Activated CD4-positive, alpha-beta memory T cell treated with anti-CD3 and anti-CD28 coated beads, Interleukin-2, amount 10 ng/mL, durations not matched to agents 7 days and 5 days (primary cell): ENCODE measurements around the gene DUOXA1. TPM values are rescaled to one million over a fixed set of nuclear protein-coding genes. Genes with fewer than 3 reads are reported as not detected.

Experiments
- CTCF ChIA-PET: fragments of 350-600 bp; sonication (Branson Sonifier 250); formaldehyde crosslinking; loops from one replicate; lab custom pipeline; 2021; ENCODE audit warnings: antibody characterized with exemption, inconsistent platforms; lab: Charles Lee
- POLR2A ChIA-PET: fragments of 350-600 bp; sonication (Branson Sonifier 250); formaldehyde crosslinking; loops from one replicate; lab custom pipeline; 2021; ENCODE audit warnings: antibody characterized with exemption; lab: Charles Lee
- DNase-seq: peaks from one replicate; pipeline ENCODE4 v3.0.0-alpha.2; 2020
- H3K27ac Mint-ChIP-seq: one replicate; pipeline ENCODE4 v1.8.0; 2021; ENCODE audit warnings: mild to moderate bottlenecking, mixed read lengths
- H3K27me3 Mint-ChIP-seq: one replicate; pipeline ENCODE4 v1.8.0; 2021; ENCODE audit warnings: mixed read lengths
- H3K36me3 Mint-ChIP-seq: one replicate; pipeline ENCODE4 v1.8.0; 2021; ENCODE audit warnings: low read depth, mixed read lengths
- H3K4me1 Mint-ChIP-seq: one replicate; pipeline ENCODE4 v1.8.0; 2021; ENCODE audit warnings: mixed read lengths
- H3K4me3 Mint-ChIP-seq: one replicate; pipeline ENCODE4 v1.8.0; 2021; ENCODE audit warnings: mild to moderate bottlenecking, mixed read lengths
- H3K9me3 Mint-ChIP-seq: one replicate; pipeline ENCODE4 v1.8.0; 2021; ENCODE audit warnings: mixed read lengths
- total RNA-seq, 2 experiments: library from RNA; stranded (reverse); gene quantifications; one replicate each; pipeline ENCODE4 v1.2.3, GENCODE V29; 2021

Gene DUOXA1
- total RNA-seq, 2 experiments from 2014 or later: not detected

- H3K4me3 Mint-ChIP-seq: no peak overlapping the region
- no peak overlapping the region for H3K27ac Mint-ChIP-seq
- no peaks in the 10 kb centered on the region for H3K36me3 Mint-ChIP-seq
- CTCF ChIA-PET: interaction anchor here (1.2 to 1.5 kb wide), 2 partner anchors 9 to 84 kb away, joined by 4 read pairs; no protein-coding TSS in a partner anchor
- H3K9me3 Mint-ChIP-seq: no peaks in the 10 kb centered on the region
- no peak for DNase-seq
- H3K4me1 Mint-ChIP-seq: peaks cover 14% of the 10 kb centered on the region
- POLR2A ChIA-PET: interaction anchor here (1.4 kb wide), 1 partner anchor 280 kb away, joined by 4 read pairs; a partner anchor contains a TSS
- peaks cover 51% of the 10 kb centered on the region for H3K27me3 Mint-ChIP-seq
These were observed 7.8 kb downstream of the DUOXA1 start for GRCh38 chr15:45121706-45122417.

GRCh38 chr15:45121020-45121419 is 8.7 kb downstream of the DUOXA1 start:
- Mint-ChIP-seq H3K27ac (no peak overlapping the region), H3K4me1 (peaks cover 16% of the 10 kb centered on the region), H3K36me3 (no peaks in the 10 kb centered on the region), H3K9me3 (no peaks in the 10 kb centered on the region), H3K27me3 (peaks cover 53% of the 10 kb centered on the region), H3K4me3 (no peak overlapping the region)
- CTCF ChIA-PET: interaction anchor here (1.5 kb wide), 1 partner anchor 8 kb away, joined by 4 read pairs; no protein-coding TSS in a partner anchor
- no peak for DNase-seq
- POLR2A ChIA-PET: interaction anchor here (1.4 kb wide), 1 partner anchor 281 kb away, joined by 4 read pairs; a partner anchor contains a TSS

- Mint-ChIP-seq H3K4me3 (no peak overlapping the region), H3K9me3 (no peaks in the 10 kb centered on the region), H3K27ac (no peak overlapping the region), H3K27me3 (peaks cover 53% of the 10 kb centered on the region), H3K4me1 (peaks cover 17% of the 10 kb centered on the region), H3K36me3 (no peaks in the 10 kb centered on the region)
- POLR2A ChIA-PET: no interaction called here
- CTCF ChIA-PET: no interaction called here
- DNase-seq: no peak
These were observed 9.4 kb downstream of the DUOXA1 start for GRCh38 chr15:45120081-45120972.

GRCh38 chr15:45118996-45119395 is 10.7 kb downstream of the DUOXA1 start:
- H3K36me3 Mint-ChIP-seq: no peaks in the 10 kb centered on the region
- H3K27me3 Mint-ChIP-seq: peaks cover 56% of the 10 kb centered on the region
- POLR2A ChIA-PET: interaction anchor here (1.4 kb wide), 1 partner anchor 8 kb away, joined by 3 read pairs; no protein-coding TSS in a partner anchor
- H3K27ac Mint-ChIP-seq: no peak overlapping the region
- H3K9me3 Mint-ChIP-seq: no peaks in the 10 kb centered on the region
- no peak for DNase-seq
- CTCF ChIA-PET: interaction anchor here (0.8 to 1.9 kb wide), 23 partner anchors 8 to 573 kb away, joined by 3 to 20 read pairs (median 5); partner anchors contain the start of genes DUOX1 and DUOXA1
- no peak overlapping the region for H3K4me3 Mint-ChIP-seq
- peaks cover 20% of the 10 kb centered on the region for H3K4me1 Mint-ChIP-seq

GRCh38 chr15:45118131-45118588 is 11.5 kb downstream of the DUOXA1 start:
- CTCF ChIA-PET: interaction anchor here (0.6 to 1.9 kb wide), 45 partner anchors 9 to 572 kb away, joined by 3 to 20 read pairs (median 4); partner anchors contain the start of genes DUOX1 and DUOXA1
- POLR2A ChIA-PET: interaction anchor here (1.2 to 1.4 kb wide), 3 partner anchors 9 to 49 kb away, joined by 3 to 6 read pairs (median 4); no protein-coding TSS in a partner anchor
- no peaks in the 10 kb centered on the region for H3K36me3 Mint-ChIP-seq
- peak; percentile 86 for DNase-seq
- peaks cover 65% of the 10 kb centered on the region for H3K27me3 Mint-ChIP-seq
- no peak overlapping the region for H3K4me3 Mint-ChIP-seq
- H3K4me1 Mint-ChIP-seq: peaks cover 22% of the 10 kb centered on the region
- no peaks in the 10 kb centered on the region for H3K9me3 Mint-ChIP-seq
- H3K27ac Mint-ChIP-seq: no peak overlapping the region

- Mint-ChIP-seq H3K4me1 (peaks cover 24% of the 10 kb centered on the region), H3K27me3 (peaks cover 68% of the 10 kb centered on the region), H3K9me3 (no peaks in the 10 kb centered on the region), H3K4me3 (no peak overlapping the region), H3K27ac (no peak overlapping the region), H3K36me3 (no peaks in the 10 kb centered on the region)
- ChIA-PET POLR2A (interaction anchor here (1.2 to 1.4 kb wide), 3 partner anchors 9 to 50 kb away, joined by 3 to 6 read pairs (median 4); no protein-coding TSS in a partner anchor), CTCF (interaction anchor here (0.7 to 1.9 kb wide), 42 partner anchors 8 to 572 kb away, joined by 3 to 20 read pairs (median 4); partner anchors contain the start of genes DUOX1 and DUOXA1)
- DNase-seq: no peak
These were observed 12.2 kb downstream of the DUOXA1 start for GRCh38 chr15:45117308-45118130.

- ChIA-PET POLR2A (no interaction called here), CTCF (no interaction called here)
- Mint-ChIP-seq H3K4me3 (no peak overlapping the region), H3K27ac (no peak overlapping the region), H3K4me1 (peaks cover 30% of the 10 kb centered on the region), H3K36me3 (no peaks in the 10 kb centered on the region), H3K27me3 (peaks cover 74% of the 10 kb centered on the region), H3K9me3 (no peaks in the 10 kb centered on the region)
- DNase-seq: no peak
These were observed 13.0 kb downstream of the DUOXA1 start for GRCh38 chr15:45116482-45117307.

- no peak for DNase-seq
- ChIA-PET POLR2A (no interaction called here), CTCF (no interaction called here)
- no peak overlapping the region for H3K4me3 Mint-ChIP-seq
- H3K9me3 Mint-ChIP-seq: no peaks in the 10 kb centered on the region
- H3K27ac Mint-ChIP-seq: no peak overlapping the region
- no peaks in the 10 kb centered on the region for H3K36me3 Mint-ChIP-seq
- H3K4me1 Mint-ChIP-seq: peaks cover 30% of the 10 kb centered on the region
- peaks cover 73% of the 10 kb centered on the region for H3K27me3 Mint-ChIP-seq
These were observed 13.6 kb downstream of the DUOXA1 start for GRCh38 chr15:45116006-45116481.

GRCh38 chr15:45115312-45115820 is 14.3 kb downstream of the DUOXA1 start:
- no peak for DNase-seq
- Mint-ChIP-seq H3K4me3 (no peak overlapping the region), H3K4me1 (peaks cover 30% of the 10 kb centered on the region), H3K27me3 (peaks cover 73% of the 10 kb centered on the region), H3K36me3 (no peaks in the 10 kb centered on the region), H3K9me3 (no peaks in the 10 kb centered on the region), H3K27ac (no peak overlapping the region)
- ChIA-PET POLR2A (no interaction called here), CTCF (interaction anchor here (1.6 kb wide), 1 partner anchor 11 kb away, joined by 5 read pairs; no protein-coding TSS in a partner anchor)

GRCh38 chr15:45114751-45115085 is 15.0 kb downstream of the DUOXA1 start:
- Mint-ChIP-seq H3K4me1 (peaks cover 30% of the 10 kb centered on the region), H3K4me3 (no peak overlapping the region), H3K27ac (no peak overlapping the region), H3K27me3 (peaks cover 76% of the 10 kb centered on the region), H3K9me3 (no peaks in the 10 kb centered on the region), H3K36me3 (no peaks in the 10 kb centered on the region)
- ChIA-PET POLR2A (interaction anchor here (1.6 kb wide), 1 partner anchor 16 kb away, joined by 3 read pairs; no protein-coding TSS in a partner anchor), CTCF (interaction anchor here (1.6 kb wide), 1 partner anchor 12 kb away, joined by 5 read pairs; no protein-coding TSS in a partner anchor)
- DNase-seq: no peak
